PFSK-1 (cell line): ENCODE results near the gene PAFAH2.

ENCODE experiments used
- FOXP2 ChIP-seq: optimal IDR thresholded peaks from 2 replicates; pipeline ENCODE3; 2011; ENCODE audit warnings: borderline replicate concordance, control low read depth, inconsistent platforms; ENCODE audit not compliant: insufficient read depth; ENCODE audit errors: extremely low read length, extremely low read depth
- POLR2AphosphoS5 ChIP-seq: IDR thresholded peaks from 2 replicates; pipeline ENCODE4 v1.6.1; 2012; ENCODE audit warnings: low read depth, mild to moderate bottlenecking, control low read depth, low read length, moderate library complexity
- SIN3A ChIP-seq: IDR thresholded peaks from 2 replicates; pipeline ENCODE4 v1.6.1; 2012; ENCODE audit warnings: mild to moderate bottlenecking, low read length, moderate library complexity, borderline replicate concordance; ENCODE audit not compliant: insufficient read depth
- TAF1 ChIP-seq: IDR thresholded peaks from 2 replicates; pipeline ENCODE4 v1.6.1; 2012; ENCODE audit warnings: low read length, control low read depth, borderline replicate concordance; ENCODE audit not compliant: insufficient read depth
- TF ChIP-seq, protein P1 (sequence below), 2 experiments: IDR thresholded peaks; 2 replicates each; pipeline versions ENCODE4 v1.6.1 to v1.8.0; 2011 to 2012; ENCODE audit warnings: low read depth in 2 of 2, low read length in 2 of 2, control low read depth in 1 of 2, inconsistent platforms in 1 of 2, mild to moderate bottlenecking in 1 of 2, moderate library complexity in 1 of 2; ENCODE audit not compliant: insufficient read depth in 1 of 2

DNA sequence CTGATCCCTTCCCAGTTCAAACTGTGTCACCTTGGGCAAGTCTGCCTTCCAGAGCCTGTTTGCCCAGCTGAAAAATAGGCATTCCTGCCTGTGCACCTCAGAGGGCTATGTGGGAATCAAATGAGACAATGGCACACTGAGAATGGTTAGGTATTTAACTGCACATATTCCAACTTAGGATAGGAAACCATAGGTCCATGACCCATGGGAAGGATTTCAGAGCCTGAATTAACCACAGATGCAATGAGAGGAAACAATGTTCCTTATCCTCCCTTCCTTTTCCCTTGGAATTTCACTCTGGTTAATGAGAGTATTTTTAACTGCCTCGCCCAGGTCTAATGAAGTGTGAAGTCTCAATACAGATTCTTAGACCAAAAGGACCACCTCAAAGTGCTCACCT lies 12.7 kb downstream of the PAFAH2 start:
- TF ChIP-seq TAF1 (no peak), POLR2AphosphoS5 (no peak), SIN3A (no peak), FOXP2 (no peak)
- TF ChIP-seq, protein P1, sequence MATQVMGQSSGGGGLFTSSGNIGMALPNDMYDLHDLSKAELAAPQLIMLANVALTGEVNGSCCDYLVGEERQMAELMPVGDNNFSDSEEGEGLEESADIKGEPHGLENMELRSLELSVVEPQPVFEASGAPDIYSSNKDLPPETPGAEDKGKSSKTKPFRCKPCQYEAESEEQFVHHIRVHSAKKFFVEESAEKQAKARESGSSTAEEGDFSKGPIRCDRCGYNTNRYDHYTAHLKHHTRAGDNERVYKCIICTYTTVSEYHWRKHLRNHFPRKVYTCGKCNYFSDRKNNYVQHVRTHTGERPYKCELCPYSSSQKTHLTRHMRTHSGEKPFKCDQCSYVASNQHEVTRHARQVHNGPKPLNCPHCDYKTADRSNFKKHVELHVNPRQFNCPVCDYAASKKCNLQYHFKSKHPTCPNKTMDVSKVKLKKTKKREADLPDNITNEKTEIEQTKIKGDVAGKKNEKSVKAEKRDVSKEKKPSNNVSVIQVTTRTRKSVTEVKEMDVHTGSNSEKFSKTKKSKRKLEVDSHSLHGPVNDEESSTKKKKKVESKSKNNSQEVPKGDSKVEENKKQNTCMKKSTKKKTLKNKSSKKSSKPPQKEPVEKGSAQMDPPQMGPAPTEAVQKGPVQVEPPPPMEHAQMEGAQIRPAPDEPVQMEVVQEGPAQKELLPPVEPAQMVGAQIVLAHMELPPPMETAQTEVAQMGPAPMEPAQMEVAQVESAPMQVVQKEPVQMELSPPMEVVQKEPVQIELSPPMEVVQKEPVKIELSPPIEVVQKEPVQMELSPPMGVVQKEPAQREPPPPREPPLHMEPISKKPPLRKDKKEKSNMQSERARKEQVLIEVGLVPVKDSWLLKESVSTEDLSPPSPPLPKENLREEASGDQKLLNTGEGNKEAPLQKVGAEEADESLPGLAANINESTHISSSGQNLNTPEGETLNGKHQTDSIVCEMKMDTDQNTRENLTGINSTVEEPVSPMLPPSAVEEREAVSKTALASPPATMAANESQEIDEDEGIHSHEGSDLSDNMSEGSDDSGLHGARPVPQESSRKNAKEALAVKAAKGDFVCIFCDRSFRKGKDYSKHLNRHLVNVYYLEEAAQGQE (IDR thresholded peaks at IDR 0.05; ENCODE audit: insufficient read depth in 1 of 2, low read depth in 2 of 2, low read length in 2 of 2), result no peak
